Fibroblast of lung (primary cell): ENCODE results near the gene ADI1. TPM values are rescaled to one million over a fixed set of nuclear protein-coding genes. Genes with fewer than 3 reads are reported as not detected.

Source experiments
- DNase-seq, 2 donors: peaks; one replicate each; pipeline versions ENCODE4 v3.0.0 to v3.0.0-alpha.2; 2010; ENCODE audit warnings: low read depth in 2 of 2
- H2AFZ ChIP-seq: 2 replicates; pipeline ENCODE4 v1.5.1; 2012; ENCODE audit warnings: low read length, control low read depth, inconsistent platforms
- H3K27ac ChIP-seq: 2 replicates; pipeline ENCODE4 v1.5.1; 2011; ENCODE audit warnings: low read length, control low read depth; ENCODE audit not compliant: insufficient read depth
- H3K27me3 ChIP-seq: 2 replicates; pipeline ENCODE4 v1.5.1; 2011; ENCODE audit warnings: mild to moderate bottlenecking, low read length; ENCODE audit not compliant: control insufficient read depth, insufficient read depth
- H3K36me3 ChIP-seq: 2 replicates; pipeline ENCODE4 v1.5.1; 2011; ENCODE audit warnings: low read length; ENCODE audit not compliant: control insufficient read depth, insufficient read depth
- H3K4me1 ChIP-seq: 2 replicates; pipeline ENCODE4 v1.5.1; 2011; ENCODE audit warnings: low read length; ENCODE audit not compliant: control insufficient read depth, insufficient read depth; ENCODE audit errors: extremely low read depth
- H3K4me2 ChIP-seq: 2 replicates; pipeline ENCODE4 v1.5.1; 2011; ENCODE audit warnings: low read length, control low read depth; ENCODE audit not compliant: insufficient read depth; ENCODE audit errors: extremely low read depth
- H3K4me3 ChIP-seq, 4 experiments: fragments of 200-600 bp in 1 of 4; sonication (generic) in 1 of 4; replicated peaks in 1 of 4; 2 replicates each; pipeline ENCODE4 v1.5.1; 2011 to 2016; ENCODE audit warnings: low read length in 4 of 4, low read depth in 3 of 4, mild to moderate bottlenecking in 3 of 4, control low read depth in 2 of 4, inconsistent platforms in 1 of 4, mixed read lengths in 1 of 4; ENCODE audit not compliant: insufficient read depth in 1 of 4; ENCODE audit errors: control extremely low read depth in 1 of 4
- H3K79me2 ChIP-seq: 2 replicates; pipeline ENCODE4 v1.5.1; 2012; ENCODE audit warnings: mild to moderate bottlenecking, low read length, inconsistent platforms; ENCODE audit not compliant: control insufficient read depth, insufficient read depth
- H3K9ac ChIP-seq: 2 replicates; pipeline ENCODE4 v1.5.1; 2011; ENCODE audit warnings: mild to moderate bottlenecking, low read length, control low read depth; ENCODE audit not compliant: insufficient read depth
- H3K9me3 ChIP-seq: 2 replicates; pipeline ENCODE4 v1.5.1; 2012; ENCODE audit warnings: low read depth, low read length; ENCODE audit not compliant: control insufficient read depth, insufficient read depth
- H4K20me1 ChIP-seq: 2 replicates; pipeline ENCODE4 v1.5.1; 2011; ENCODE audit warnings: low read length; ENCODE audit not compliant: control insufficient read depth, insufficient read depth; ENCODE audit errors: extremely low read depth
- EZH2 ChIP-seq: IDR thresholded peaks from 2 replicates; pipeline ENCODE4 v1.5.1; 2012; ENCODE audit warnings: low read length, control low read depth, mild to moderate bottlenecking; ENCODE audit errors: missing control alignments
- polyA plus RNA-seq, 2 donors: library from polyadenylated mRNA; depleted of rRNA in 1 of 2; stranded (reverse) in 1 of 2; unstranded in 1 of 2; fragments of >200 nt; gene quantifications; 2 replicates each; pipeline ENCODE4 v1.2.1, GENCODE V29; 2011 to 2012; ENCODE audit warnings: missing spikeins in 1 of 2
- total RNA-seq: library from RNA; depleted of rRNA; stranded (reverse); fragments of >200 nt; gene quantifications from 2 replicates; pipeline ENCODE4 v1.2.1, GENCODE V29; 2014
- TF ChIP-seq, protein P1 (sequence below), 2 donors: IDR thresholded peaks in 1 of 2; conservative IDR thresholded peaks in 1 of 2; 1 replicate in 1 of 2; 2 replicates in 1 of 2; pipeline ENCODE4 v1.5.1; 2011 to 2012; ENCODE audit warnings: low read length in 2 of 2, control low read depth in 1 of 2, inconsistent platforms in 1 of 2, low read depth in 1 of 2, mild to moderate bottlenecking in 1 of 2

The ADI1 gene
- total and polyA plus RNA-seq, 2 donors (not counting 1 experiment from before 2014, with no cell fraction given), result 41.9 to 69.3 TPM

DNA sequence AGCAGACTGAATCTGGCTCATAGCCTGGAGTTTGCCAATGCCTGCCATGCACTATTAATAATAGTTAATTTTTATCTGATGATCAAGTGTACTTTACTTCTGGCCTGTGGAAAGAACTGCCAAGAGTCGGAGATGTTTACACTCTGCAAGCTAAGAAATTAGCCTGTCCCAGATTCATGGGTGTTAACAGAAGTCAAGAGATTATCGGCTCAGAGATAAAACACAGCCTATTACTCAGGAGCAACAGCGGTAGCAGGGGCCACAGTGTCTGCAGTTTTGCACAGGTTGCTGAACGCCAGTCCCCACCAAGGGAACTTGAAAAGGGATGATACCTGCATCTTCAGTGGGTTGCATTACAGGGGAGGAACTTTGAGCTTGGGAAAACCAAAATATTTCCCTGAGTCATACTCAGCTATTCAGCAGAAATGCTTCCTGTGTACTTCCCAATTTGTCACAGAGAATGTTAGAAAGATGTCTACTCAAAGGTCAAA, 4.3 kb upstream of the ADI1 start:
- no peak overlapping the region for H2AFZ ChIP-seq
- H3K4me2 ChIP-seq, result peak overlapping the region; percentile 51

DNA sequence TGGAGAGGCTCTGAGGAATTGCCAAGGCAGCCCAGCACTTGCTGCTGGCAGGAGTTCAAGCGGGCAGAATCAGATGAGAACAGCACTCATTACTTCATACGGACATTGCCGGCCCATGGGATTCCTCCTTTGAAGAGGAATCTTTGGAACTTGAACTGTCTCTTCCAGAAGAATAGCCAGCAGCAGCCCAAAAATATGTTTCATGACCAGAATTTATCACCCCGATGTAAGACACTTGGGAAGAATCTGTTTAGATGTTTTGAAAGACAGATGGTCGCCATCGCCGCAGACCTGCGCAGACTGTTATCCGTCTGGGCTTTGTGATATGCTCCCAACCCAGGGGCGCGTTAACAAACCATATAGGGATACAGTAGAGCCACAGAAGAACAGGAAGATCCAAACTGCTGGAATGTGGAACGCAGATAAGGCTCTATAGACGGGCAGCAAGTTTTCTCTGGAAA, 3.7 kb upstream of the ADI1 start:
- TF ChIP-seq, protein P1, sequence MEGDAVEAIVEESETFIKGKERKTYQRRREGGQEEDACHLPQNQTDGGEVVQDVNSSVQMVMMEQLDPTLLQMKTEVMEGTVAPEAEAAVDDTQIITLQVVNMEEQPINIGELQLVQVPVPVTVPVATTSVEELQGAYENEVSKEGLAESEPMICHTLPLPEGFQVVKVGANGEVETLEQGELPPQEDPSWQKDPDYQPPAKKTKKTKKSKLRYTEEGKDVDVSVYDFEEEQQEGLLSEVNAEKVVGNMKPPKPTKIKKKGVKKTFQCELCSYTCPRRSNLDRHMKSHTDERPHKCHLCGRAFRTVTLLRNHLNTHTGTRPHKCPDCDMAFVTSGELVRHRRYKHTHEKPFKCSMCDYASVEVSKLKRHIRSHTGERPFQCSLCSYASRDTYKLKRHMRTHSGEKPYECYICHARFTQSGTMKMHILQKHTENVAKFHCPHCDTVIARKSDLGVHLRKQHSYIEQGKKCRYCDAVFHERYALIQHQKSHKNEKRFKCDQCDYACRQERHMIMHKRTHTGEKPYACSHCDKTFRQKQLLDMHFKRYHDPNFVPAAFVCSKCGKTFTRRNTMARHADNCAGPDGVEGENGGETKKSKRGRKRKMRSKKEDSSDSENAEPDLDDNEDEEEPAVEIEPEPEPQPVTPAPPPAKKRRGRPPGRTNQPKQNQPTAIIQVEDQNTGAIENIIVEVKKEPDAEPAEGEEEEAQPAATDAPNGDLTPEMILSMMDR (conservative IDR thresholded peaks at IDR 0.05 in 1 of 2, IDR thresholded peaks at IDR 0.05 in 1 of 2; ENCODE audit: low read depth in 1 of 2, low read length in 2 of 2), result no peak
- no peak for TF ChIP-seq EZH2
- Histone ChIP-seq H2AFZ (no peak overlapping the region), H3K4me1 (peaks cover 14% of the 10 kb centered on the region), H3K27me3 (no peaks in the 10 kb centered on the region), H4K20me1 (no peaks in the 10 kb centered on the region), H3K9me3 (no peaks in the 10 kb centered on the region), H3K4me2 (peak overlapping the region; percentile 49), H3K36me3 (no peaks in the 10 kb centered on the region), H3K79me2 (peaks cover 3% of the 10 kb centered on the region), H3K4me3 (peak overlapping the region in 2 of 4 experiments; percentile 9 to 27), H3K27ac (peak overlapping the region; percentile 30), H3K9ac (no peak overlapping the region)
- peak; percentile 61 to 65 for DNase-seq

More for the DNA sequence above, 4.3 kb upstream of the ADI1 start:
- Histone ChIP-seq H3K36me3 (no peaks in the 10 kb centered on the region), H3K27me3 (no peaks in the 10 kb centered on the region), H3K27ac (peak overlapping the region; percentile 30), H3K4me1 (peaks cover 14% of the 10 kb centered on the region), H3K9ac (no peak overlapping the region), H3K9me3 (no peaks in the 10 kb centered on the region), H4K20me1 (no peaks in the 10 kb centered on the region), H3K4me3 (peak overlapping the region in 1 of 4 experiments; percentile 2), H3K79me2 (no peaks in the 10 kb centered on the region)
- TF ChIP-seq, protein P1 (conservative IDR thresholded peaks at IDR 0.05 in 1 of 2, IDR thresholded peaks at IDR 0.05 in 1 of 2; ENCODE audit: low read depth in 1 of 2, low read length in 2 of 2), result no peak
- TF ChIP-seq EZH2, result no peak
- peak; percentile 43 to 63 for DNase-seq

DNA sequence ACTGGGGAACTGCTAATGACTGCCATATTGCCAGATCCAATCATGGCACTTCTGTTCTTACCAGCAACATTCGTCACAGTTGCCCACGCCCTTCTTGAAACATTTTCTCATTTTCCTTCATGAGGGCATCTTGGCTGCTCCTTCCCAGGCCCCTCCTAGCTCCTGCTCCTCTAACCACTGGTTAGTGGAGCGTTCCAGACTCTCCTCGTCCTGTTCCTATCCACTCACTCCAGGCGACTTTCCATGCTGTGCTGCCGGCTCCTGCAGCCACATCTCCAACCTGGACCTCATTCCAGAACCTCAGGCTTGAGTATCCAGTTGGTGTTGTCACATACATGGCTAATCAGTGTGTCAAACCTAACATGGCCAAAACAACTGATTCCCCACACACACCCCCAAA, 1.3 kb upstream of the ADI1 start:
- H3K4me2 ChIP-seq, result no peak overlapping the region
- H3K27me3 ChIP-seq, result no peaks in the 10 kb centered on the region
- H3K36me3 ChIP-seq, result no peaks in the 10 kb centered on the region
- peak overlapping the region in 2 of 4 experiments; percentile 79 to 85 for H3K4me3 ChIP-seq
- no peak for TF ChIP-seq EZH2
- TF ChIP-seq, protein P1 (conservative IDR thresholded peaks at IDR 0.05 in 1 of 2, IDR thresholded peaks at IDR 0.05 in 1 of 2; ENCODE audit: low read depth in 1 of 2, low read length in 2 of 2), result no peak
- H3K27ac ChIP-seq, result no peak overlapping the region
- H3K4me1 ChIP-seq, result peaks cover 14% of the 10 kb centered on the region
- no peak overlapping the region for H2AFZ ChIP-seq
- H4K20me1 ChIP-seq, result no peaks in the 10 kb centered on the region
- H3K79me2 ChIP-seq, result peaks cover 15% of the 10 kb centered on the region
- no peak for DNase-seq
- H3K9ac ChIP-seq, result no peak overlapping the region
- H3K9me3 ChIP-seq, result no peaks in the 10 kb centered on the region
